LNCAP (cell line): Measurements from ENCODE around the gene TTC24.

Experiments used
- TF ChIP-seq, protein P1 (sequence below): fragments of 450-650 bp; IDR thresholded peaks from 2 replicates; pipeline ENCODE4 v1.5.1; 2017; ENCODE audit warnings: mild to moderate bottlenecking

The TTC24 gene

GRCh38 chr1:156571919-156572662 lies 7.4 kb upstream of the TTC24 start, which contains the start of gene IQGAP3:
TSS of gene IQGAP3 (minus strand) at chr1:156572565. CDS start at chr1:156572529, 36 bp downstream.
- TF ChIP-seq, protein P1, sequence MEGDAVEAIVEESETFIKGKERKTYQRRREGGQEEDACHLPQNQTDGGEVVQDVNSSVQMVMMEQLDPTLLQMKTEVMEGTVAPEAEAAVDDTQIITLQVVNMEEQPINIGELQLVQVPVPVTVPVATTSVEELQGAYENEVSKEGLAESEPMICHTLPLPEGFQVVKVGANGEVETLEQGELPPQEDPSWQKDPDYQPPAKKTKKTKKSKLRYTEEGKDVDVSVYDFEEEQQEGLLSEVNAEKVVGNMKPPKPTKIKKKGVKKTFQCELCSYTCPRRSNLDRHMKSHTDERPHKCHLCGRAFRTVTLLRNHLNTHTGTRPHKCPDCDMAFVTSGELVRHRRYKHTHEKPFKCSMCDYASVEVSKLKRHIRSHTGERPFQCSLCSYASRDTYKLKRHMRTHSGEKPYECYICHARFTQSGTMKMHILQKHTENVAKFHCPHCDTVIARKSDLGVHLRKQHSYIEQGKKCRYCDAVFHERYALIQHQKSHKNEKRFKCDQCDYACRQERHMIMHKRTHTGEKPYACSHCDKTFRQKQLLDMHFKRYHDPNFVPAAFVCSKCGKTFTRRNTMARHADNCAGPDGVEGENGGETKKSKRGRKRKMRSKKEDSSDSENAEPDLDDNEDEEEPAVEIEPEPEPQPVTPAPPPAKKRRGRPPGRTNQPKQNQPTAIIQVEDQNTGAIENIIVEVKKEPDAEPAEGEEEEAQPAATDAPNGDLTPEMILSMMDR, result no peak

GRCh38 chr1:156572663-156573018 lies 6.9 kb upstream of the TTC24 start:
- TF ChIP-seq, protein P1, result no peak

GRCh38 chr1:156574039-156574633 lies 5.4 kb upstream of the TTC24 start:
- TF ChIP-seq, protein P1, result no peak

- TF ChIP-seq, protein P1, result no peak
Measured at GRCh38 chr1:156577550-156577949, 2.0 kb upstream of the TTC24 start.

GRCh38 chr1:156578055-156578454 lies 1.5 kb upstream of the TTC24 start:
- TF ChIP-seq, protein P1, result no peak

DNA sequence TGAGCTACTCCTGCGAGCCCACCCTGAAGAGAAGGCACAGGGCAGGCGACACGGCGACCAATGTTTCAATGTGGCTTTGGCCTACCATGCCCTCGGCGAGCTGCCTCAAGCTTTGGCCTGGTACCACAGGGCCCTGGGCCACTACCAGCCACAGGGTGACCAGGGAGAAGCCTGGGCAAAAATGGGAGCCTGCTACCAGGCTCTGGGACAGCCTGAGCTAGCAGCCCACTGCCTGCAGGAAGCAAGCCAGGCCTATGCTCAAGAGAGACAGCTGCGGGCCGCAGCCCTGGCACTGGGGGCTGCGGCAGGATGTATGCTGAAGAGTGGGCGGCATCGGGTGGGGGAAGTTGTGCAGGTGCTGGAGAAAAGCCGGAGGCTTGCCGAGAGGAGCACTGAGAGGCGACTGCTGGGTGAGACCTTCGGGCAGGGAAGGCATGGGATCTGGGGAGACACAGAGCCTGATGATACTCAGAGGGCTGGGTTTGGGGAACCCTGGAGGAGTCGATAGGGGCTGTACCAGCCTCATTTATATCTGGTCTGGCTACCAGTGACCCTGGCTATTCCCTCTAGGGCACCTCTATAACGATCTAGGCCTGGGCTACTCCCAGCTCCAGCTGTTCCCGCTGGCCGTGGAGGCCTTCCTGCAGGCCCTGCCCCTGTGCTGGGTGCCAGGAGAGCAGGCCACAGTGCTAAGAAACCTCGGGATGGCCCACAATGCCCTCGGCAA lies 2.3 kb downstream of the TTC24 start:
- TF ChIP-seq, protein P1, result no peak

DNA sequence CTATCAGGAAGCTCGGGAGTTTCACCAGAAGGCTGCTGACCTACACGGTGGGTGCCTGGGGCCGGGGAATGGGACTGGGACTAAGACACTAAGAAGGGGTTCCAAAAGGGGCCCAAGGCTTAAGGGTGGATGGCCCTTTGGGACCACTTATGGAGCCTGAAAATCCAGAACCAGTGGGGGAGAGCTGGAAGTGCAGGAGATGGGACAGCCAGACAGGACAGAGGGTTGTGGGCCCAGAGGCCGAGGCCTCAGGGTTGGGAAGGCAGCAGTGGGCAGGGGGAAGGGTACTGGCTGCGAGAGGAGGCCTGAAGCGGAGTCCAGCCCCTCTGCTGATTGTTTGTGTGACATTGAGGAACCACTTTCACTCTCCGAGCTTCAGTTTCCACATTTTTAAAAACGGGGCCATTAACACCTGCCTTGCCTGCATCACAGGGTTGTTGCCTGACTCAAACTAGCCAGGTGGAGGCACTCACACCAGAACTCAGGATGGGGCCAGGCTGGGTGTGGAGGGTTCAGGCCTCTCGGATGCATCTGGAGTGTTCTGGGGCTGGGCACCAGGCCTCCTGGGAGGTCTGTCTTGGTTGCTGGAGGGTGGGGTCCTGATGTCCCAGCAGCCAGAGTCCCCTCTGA lies 3.0 kb downstream of the TTC24 start:
- TF ChIP-seq, protein P1, result no peak
